ENCODE measurements around the gene SEC63. TPM values are rescaled to one million over a fixed set of nuclear protein-coding genes. Genes with fewer than 3 reads are reported as not detected.
"Not testable (repeated sequence)": the region's sequence is repeated elsewhere in the genome, so short reads cannot be mapped to it uniquely, and the experiment has no call there.

Gene SEC63
- total RNA-seq, 4 donors from 2014 or later, result 28.1 to 42.6 (median 32.9) TPM

GRCh38 chr6:107956181-107956580 is 1.8 kb downstream of the SEC63 start:
- 39 to 44% methylated on average over 2 of the region's 2 CpGs for WGBS, 2 donors (ENCODE audit: low coverage in 1 of 2)
- Histone ChIP-seq H3K36me3 (no peaks in the 10 kb centered on the region), H3K27ac (peak overlapping the region in 2 of 4 donors; percentile 92 to 95), H3K27me3 (no peaks in the 10 kb centered on the region), H3K9me3 (no peaks in the 10 kb centered on the region), H3K4me1 (peaks cover 0 to 60% (median 18%) of the 10 kb centered on the region in 3 donors), H3K4me3 (peak overlapping the region; percentile 65 to 95)
- no peak for ATAC-seq
- TF ChIP-seq POLR2AphosphoS5 (IDR thresholded peaks at IDR 0.05) (no peak), POLR2A (IDR thresholded peaks at IDR 0.05) (no peak)

GRCh38 chr6:107953858-107954414 is 4.1 kb downstream of the SEC63 start:
- H3K27me3 ChIP-seq, H3K4me3 ChIP-seq, H3K9me3 ChIP-seq, ATAC-seq, H3K27ac ChIP-seq, H3K36me3 ChIP-seq: not testable (repeated sequence)
- peaks cover 0 to 80% (median 18%) of the 10 kb centered on the region in 3 donors for H3K4me1 ChIP-seq
- 87 to 92% methylated on average over 2 of the region's 19 CpGs for WGBS, 2 donors (ENCODE audit: low coverage in 1 of 2)

- peak overlapping the region in 1 of 4 donors; percentile 12 for H3K27ac ChIP-seq
- no peaks in the 10 kb centered on the region for H3K36me3 ChIP-seq
- H3K9me3 ChIP-seq, result no peaks in the 10 kb centered on the region
- TF ChIP-seq CTCF (IDR thresholded peaks at IDR 0.05) (no peak), EP300 (IDR thresholded peaks at IDR 0.05) (no peak), POLR2A (IDR thresholded peaks at IDR 0.05) (no peak), POLR2AphosphoS5 (IDR thresholded peaks at IDR 0.05) (no peak)
- no peak overlapping the region for H3K4me3 ChIP-seq
- no peak for ATAC-seq
- H3K4me1 ChIP-seq, result peaks cover 6 to 51% (median 18%) of the 10 kb centered on the region in 3 donors
- no peaks in the 10 kb centered on the region for H3K27me3 ChIP-seq
- 57 to 59% methylated on average over 5 to 6 of the region's 6 CpGs for WGBS, 2 donors (ENCODE audit: low coverage in 1 of 2)
Measured at GRCh38 chr6:107943626-107944439, 14.2 kb downstream of the SEC63 start.

DNA sequence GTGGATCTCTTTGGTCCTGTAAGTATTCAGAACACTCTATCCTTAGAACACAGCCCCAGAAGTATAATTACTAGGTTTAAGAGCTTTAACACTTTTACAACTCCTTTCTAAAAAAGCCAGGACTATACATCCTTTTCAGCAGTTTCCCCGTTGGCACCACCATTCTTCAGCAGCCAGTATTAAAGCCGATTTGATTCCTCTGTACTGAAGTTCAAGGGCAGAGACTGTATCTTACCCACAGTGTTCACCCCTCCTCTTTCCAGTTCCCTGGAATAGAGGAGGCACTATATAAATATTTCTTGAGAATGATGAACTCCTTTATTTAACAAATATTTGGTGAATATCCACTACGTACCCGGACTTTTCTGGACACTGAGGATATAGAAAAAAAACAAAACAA is 15.9 kb downstream of the SEC63 start:
- no peaks in the 10 kb centered on the region for H3K27me3 ChIP-seq
- H3K4me1 ChIP-seq, result peaks cover 6 to 51% (median 18%) of the 10 kb centered on the region in 3 donors
- no peak overlapping the region for H3K27ac ChIP-seq
- no peak for ATAC-seq
- no peaks in the 10 kb centered on the region for H3K9me3 ChIP-seq
- no peaks in the 10 kb centered on the region for H3K36me3 ChIP-seq
- 14 to 29% methylated on average over 4 of the region's 4 CpGs for WGBS, 2 donors (ENCODE audit: low coverage in 1 of 2)
- no peak for TF ChIP-seq EP300 (IDR thresholded peaks at IDR 0.05)
- no peak for TF ChIP-seq CTCF (IDR thresholded peaks at IDR 0.05)
- TF ChIP-seq POLR2AphosphoS5 (IDR thresholded peaks at IDR 0.05), result no peak
- no peak for TF ChIP-seq POLR2A (IDR thresholded peaks at IDR 0.05)
- no peak overlapping the region for H3K4me3 ChIP-seq

GRCh38 chr6:107941627-107942026 is 16.4 kb downstream of the SEC63 start:
- H3K27me3 ChIP-seq, result no peaks in the 10 kb centered on the region
- H3K27ac ChIP-seq, result no peak overlapping the region
- H3K36me3 ChIP-seq, result no peaks in the 10 kb centered on the region
- peaks cover 6 to 51% (median 18%) of the 10 kb centered on the region in 3 donors for H3K4me1 ChIP-seq
- H3K4me3 ChIP-seq, result no peak overlapping the region
- WGBS, 2 donors (ENCODE audit: low coverage in 1 of 2), result 57 to 68% methylated on average over 6 of the region's 6 CpGs
- no peaks in the 10 kb centered on the region for H3K9me3 ChIP-seq
- ATAC-seq, result no peak
- TF ChIP-seq CTCF (IDR thresholded peaks at IDR 0.05) (no peak), EP300 (IDR thresholded peaks at IDR 0.05) (no peak), POLR2A (IDR thresholded peaks at IDR 0.05) (no peak), POLR2AphosphoS5 (IDR thresholded peaks at IDR 0.05) (no peak)

DNA sequence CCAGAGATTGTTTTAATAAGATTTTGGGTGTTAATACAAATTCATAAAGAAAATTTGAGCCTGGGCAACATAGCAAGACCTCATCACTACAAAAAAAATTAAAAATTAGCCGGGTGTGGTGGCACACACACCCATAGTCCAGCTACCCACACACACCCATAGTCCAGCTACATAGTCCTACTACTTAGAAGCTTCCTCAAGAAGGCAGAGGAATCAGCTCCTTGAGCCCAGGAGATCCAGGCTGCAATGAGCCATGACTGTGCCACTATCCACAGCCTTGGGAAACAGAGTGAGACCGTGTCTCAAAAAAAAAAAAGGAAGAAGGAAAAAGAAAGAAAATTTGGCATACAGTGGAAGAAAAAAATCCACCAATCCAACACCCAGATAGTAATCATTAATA is 16.8 kb downstream of the SEC63 start:
- TF ChIP-seq POLR2A (IDR thresholded peaks at IDR 0.05) (no peak), EP300 (IDR thresholded peaks at IDR 0.05) (no peak), CTCF (IDR thresholded peaks at IDR 0.05) (no peak), POLR2AphosphoS5 (IDR thresholded peaks at IDR 0.05) (no peak)
- H3K36me3 ChIP-seq, result no peaks in the 10 kb centered on the region
- WGBS, 2 donors (ENCODE audit: low coverage in 1 of 2), result 88 to 94% methylated on average over 1 to 2 of the region's 2 CpGs
- no peaks in the 10 kb centered on the region for H3K27me3 ChIP-seq
- H3K4me3 ChIP-seq, result no peak overlapping the region
- no peak for ATAC-seq
- H3K27ac ChIP-seq, result no peak overlapping the region
- H3K9me3 ChIP-seq, result no peaks in the 10 kb centered on the region
- H3K4me1 ChIP-seq, result peaks cover 6 to 51% (median 18%) of the 10 kb centered on the region in 3 donors

DNA sequence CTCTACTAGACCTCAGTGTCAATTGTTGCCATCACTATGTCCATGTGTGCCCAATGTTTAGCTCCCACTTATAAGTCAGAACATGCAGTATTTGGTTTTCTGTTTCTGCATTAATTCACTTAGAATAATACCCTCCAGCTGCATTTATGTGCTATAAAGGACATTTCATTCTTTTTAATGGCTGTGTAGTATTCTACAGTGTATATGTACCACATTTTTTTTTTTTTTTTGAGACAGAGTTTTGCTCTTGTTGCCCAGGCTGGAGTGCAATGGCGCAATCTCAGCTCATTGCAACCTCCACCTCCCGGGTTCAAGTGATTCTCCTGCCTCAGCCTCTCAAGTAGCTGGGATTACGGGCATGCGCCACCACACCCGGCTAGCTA is 21.1 kb downstream of the SEC63 start:
- not testable (repeated sequence) for ATAC-seq, H3K36me3 ChIP-seq, H3K27ac ChIP-seq, H3K27me3 ChIP-seq, H3K4me3 ChIP-seq, H3K9me3 ChIP-seq
- H3K4me1 ChIP-seq, result peaks cover 3 to 25% (median 4%) of the 10 kb centered on the region in 3 donors
- whole genome bisulfite sequencing, 2 donors (ENCODE audit: low coverage in 1 of 2), result 67% methylated on average over 1 of the region's 5 CpGs; no CpG with 5 or more reads in 1 of the 2 donors
